GM23338 (cell line): ENCODE data around the gene BTBD16.

Source experiments
- CREB1 ChIP-seq: fragments of 250-450 bp; sonication (Bioruptor Pico); IDR thresholded peaks from 2 replicates; pipeline ENCODE4 v1.5.0; 2020; ENCODE audit warnings: low read depth, mild to moderate bottlenecking, moderate library complexity
- POLR2AphosphoS5 ChIP-seq: IDR thresholded peaks from 2 replicates; pipeline ENCODE4 v1.6.1; 2016; ENCODE audit warnings: antibody characterized with exemption, low read depth
- TF ChIP-seq, protein P1 (sequence below), 2 experiments: fragments of 200-600 bp in 1 of 2; sonication (generic) in 1 of 2; conservative IDR thresholded peaks; 2 replicates each; pipeline versions ENCODE4 v1.5.1 to v1.6.1; 2016 to 2017; ENCODE audit warnings: antibody characterized with exemption in 2 of 2, low read depth in 2 of 2, mild to moderate bottlenecking in 2 of 2, moderate library complexity in 1 of 2
- TF ChIP-seq, protein P2 (sequence below): IDR thresholded peaks from 2 replicates; pipeline ENCODE4 v1.6.1; 2016; ENCODE audit warnings: antibody characterized with exemption
- TF ChIP-seq, protein P3 (sequence below): IDR thresholded peaks from one replicate; pipeline ENCODE4 v1.6.1; 2018; ENCODE audit warnings: antibody characterized with exemption; ENCODE audit not compliant: unreplicated experiment

DNA sequence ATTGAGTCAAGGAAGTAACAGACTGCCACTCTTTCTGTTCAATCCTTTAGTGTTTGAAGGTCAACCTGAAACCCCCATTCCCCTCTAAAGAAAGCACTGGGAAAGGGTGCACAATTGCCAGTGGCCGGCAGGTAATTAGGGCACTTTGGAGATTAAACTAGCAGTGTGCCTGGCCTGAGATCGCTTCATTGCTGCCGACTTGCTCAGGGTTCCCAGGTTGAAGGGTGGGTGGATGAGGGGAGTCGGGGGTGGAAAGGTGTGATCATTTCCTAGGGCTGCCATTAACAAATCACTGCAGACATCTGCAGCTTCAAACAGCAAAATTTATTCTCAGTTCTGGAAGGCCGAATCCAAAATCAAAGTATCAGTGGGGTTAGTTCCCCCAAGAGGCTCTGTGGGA lies 16.3 kb upstream of the BTBD16 start:
- TF ChIP-seq, protein P1, sequence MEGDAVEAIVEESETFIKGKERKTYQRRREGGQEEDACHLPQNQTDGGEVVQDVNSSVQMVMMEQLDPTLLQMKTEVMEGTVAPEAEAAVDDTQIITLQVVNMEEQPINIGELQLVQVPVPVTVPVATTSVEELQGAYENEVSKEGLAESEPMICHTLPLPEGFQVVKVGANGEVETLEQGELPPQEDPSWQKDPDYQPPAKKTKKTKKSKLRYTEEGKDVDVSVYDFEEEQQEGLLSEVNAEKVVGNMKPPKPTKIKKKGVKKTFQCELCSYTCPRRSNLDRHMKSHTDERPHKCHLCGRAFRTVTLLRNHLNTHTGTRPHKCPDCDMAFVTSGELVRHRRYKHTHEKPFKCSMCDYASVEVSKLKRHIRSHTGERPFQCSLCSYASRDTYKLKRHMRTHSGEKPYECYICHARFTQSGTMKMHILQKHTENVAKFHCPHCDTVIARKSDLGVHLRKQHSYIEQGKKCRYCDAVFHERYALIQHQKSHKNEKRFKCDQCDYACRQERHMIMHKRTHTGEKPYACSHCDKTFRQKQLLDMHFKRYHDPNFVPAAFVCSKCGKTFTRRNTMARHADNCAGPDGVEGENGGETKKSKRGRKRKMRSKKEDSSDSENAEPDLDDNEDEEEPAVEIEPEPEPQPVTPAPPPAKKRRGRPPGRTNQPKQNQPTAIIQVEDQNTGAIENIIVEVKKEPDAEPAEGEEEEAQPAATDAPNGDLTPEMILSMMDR (conservative IDR thresholded peaks at IDR 0.05; ENCODE audit: low read depth in 2 of 2) = no peak
- TF ChIP-seq POLR2AphosphoS5 = no peak
- TF ChIP-seq, protein P2, sequence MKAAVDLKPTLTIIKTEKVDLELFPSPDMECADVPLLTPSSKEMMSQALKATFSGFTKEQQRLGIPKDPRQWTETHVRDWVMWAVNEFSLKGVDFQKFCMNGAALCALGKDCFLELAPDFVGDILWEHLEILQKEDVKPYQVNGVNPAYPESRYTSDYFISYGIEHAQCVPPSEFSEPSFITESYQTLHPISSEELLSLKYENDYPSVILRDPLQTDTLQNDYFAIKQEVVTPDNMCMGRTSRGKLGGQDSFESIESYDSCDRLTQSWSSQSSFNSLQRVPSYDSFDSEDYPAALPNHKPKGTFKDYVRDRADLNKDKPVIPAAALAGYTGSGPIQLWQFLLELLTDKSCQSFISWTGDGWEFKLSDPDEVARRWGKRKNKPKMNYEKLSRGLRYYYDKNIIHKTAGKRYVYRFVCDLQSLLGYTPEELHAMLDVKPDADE = no peak
- TF ChIP-seq, protein P3, sequence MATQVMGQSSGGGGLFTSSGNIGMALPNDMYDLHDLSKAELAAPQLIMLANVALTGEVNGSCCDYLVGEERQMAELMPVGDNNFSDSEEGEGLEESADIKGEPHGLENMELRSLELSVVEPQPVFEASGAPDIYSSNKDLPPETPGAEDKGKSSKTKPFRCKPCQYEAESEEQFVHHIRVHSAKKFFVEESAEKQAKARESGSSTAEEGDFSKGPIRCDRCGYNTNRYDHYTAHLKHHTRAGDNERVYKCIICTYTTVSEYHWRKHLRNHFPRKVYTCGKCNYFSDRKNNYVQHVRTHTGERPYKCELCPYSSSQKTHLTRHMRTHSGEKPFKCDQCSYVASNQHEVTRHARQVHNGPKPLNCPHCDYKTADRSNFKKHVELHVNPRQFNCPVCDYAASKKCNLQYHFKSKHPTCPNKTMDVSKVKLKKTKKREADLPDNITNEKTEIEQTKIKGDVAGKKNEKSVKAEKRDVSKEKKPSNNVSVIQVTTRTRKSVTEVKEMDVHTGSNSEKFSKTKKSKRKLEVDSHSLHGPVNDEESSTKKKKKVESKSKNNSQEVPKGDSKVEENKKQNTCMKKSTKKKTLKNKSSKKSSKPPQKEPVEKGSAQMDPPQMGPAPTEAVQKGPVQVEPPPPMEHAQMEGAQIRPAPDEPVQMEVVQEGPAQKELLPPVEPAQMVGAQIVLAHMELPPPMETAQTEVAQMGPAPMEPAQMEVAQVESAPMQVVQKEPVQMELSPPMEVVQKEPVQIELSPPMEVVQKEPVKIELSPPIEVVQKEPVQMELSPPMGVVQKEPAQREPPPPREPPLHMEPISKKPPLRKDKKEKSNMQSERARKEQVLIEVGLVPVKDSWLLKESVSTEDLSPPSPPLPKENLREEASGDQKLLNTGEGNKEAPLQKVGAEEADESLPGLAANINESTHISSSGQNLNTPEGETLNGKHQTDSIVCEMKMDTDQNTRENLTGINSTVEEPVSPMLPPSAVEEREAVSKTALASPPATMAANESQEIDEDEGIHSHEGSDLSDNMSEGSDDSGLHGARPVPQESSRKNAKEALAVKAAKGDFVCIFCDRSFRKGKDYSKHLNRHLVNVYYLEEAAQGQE = no peak
- no peak for TF ChIP-seq CREB1 (CRISPR knock-in tag)
